Fibroblast of skin of scalp (primary cell): ENCODE measurements around the gene PYCR2.

Source experiments
- DNase-seq: peaks from one replicate; pipeline ENCODE4 v3.0.0-alpha.2; 2013

PYCR2 gene

DNA sequence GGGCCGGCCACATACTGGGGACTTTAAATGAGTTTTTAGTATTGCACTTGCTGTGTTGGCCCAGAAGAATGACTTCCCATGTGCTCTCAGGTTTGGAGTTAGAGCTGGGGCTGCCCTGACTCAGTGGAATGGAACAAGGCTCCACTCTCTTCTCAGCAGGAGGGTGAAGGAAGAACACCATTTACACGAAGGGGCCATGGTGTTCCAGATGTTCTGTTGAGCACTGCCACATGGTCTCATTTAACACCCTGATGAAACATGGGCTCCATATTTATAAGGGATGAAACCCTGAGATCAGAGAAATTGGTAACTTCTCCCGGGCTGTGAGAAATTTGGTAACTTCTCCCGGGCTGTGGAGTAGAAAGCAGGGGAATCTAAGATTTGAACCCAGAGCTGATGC lies 5.8 kb downstream of the PYCR2 start:
- peak; percentile 42 for DNase-seq

DNA sequence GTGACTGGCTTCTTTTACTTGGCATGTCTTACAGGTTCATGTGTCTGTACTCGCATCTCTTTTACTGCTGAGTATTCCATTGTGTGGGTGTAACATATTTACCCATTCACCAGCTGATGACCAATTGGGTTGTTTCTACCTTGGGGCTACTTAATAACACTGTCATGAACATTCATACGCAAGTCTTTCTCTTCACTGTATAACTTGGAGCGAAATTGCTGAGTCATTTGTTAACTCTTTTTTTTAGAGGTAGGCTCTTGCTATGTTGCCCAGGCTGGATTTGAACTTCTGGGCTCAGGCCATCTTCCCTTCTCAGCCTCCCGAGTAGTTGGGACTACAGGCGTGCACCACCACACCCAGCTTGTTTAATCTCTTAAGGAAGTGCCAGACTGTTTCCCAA lies 6.5 kb downstream of the PYCR2 start:
- no peak for DNase-seq

DNA sequence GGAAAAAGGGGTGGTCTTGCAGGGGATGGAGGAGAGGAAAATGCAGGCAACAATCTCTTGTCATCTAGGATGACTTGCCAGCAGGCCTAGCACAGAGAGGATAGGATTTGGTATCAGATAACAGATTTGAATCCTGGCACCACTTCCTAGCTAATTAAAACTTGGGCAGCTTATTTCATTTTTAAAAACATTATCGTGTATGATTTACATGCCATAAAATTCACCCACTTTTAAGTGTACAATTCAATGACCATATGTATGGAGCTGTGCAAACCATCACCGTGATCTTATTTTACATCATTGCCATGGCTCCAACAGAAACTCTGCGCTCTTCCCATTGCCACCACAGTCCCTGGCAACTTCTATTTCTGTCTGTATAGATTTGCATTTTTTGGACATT lies 6.9 kb downstream of the PYCR2 start:
- no peak for DNase-seq

DNA sequence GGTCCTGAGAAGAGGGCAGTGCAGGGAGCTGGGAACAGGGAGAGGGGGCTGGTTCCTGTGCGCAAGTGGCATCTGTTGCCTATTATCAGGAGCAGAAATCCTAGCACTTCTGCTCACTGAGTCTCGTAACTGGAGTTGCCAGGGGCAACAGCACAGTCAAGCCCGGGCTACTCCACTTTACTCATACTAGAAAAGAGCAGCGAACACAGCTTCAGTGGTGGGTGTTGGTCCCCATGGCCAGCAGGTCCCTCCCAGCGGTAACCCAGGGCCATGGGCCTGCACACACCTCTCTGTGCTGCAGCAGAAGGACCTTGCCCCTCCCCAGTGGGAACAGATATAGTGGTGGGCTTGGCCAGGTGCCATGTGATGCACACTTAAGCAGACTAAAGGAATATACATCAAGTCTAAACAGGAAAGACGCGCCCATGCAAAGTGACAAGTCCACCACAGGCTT lies 8.5 kb downstream of the PYCR2 start:
- peak; percentile 14 for DNase-seq

DNA sequence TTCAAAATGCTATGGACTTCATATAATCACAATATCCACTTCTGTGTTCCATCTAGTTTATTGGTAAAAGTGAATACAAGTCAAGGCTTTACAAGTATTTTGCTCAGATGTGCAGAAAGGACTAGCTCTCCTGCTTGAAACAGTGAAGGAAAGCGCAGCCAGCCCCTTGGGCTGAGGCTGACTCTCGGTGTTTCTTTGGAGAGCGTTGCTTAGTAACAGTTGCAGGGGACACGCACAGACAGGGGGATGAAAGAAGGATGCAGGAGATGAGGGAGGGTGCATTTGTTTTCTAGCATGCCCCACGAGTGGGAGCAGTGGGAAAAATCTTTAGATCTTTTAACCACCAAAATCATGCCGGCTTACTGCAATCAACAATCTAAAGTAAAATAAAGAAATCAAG lies 9.1 kb downstream of the PYCR2 start:
- no peak for DNase-seq

DNA sequence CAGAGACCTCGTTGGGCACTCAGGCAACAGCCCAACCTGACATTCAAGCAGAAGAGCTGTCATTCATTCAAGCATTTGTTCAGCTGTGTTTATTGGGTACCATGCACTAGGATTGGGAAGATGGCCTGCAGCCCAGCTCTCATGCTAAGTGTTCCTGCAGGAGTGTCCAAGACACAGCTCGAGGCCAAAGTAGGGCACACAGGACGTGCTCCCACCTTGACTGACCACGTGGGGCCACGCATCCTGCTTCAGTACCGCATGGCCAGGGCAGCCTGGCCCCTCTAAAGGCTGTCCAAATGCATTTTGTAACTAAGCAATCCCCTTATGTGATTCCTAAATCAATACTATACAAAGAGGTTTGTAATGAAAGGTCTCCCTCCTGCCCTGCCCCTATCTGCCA lies 9.7 kb downstream of the PYCR2 start:
- DNase-seq = no peak

DNA sequence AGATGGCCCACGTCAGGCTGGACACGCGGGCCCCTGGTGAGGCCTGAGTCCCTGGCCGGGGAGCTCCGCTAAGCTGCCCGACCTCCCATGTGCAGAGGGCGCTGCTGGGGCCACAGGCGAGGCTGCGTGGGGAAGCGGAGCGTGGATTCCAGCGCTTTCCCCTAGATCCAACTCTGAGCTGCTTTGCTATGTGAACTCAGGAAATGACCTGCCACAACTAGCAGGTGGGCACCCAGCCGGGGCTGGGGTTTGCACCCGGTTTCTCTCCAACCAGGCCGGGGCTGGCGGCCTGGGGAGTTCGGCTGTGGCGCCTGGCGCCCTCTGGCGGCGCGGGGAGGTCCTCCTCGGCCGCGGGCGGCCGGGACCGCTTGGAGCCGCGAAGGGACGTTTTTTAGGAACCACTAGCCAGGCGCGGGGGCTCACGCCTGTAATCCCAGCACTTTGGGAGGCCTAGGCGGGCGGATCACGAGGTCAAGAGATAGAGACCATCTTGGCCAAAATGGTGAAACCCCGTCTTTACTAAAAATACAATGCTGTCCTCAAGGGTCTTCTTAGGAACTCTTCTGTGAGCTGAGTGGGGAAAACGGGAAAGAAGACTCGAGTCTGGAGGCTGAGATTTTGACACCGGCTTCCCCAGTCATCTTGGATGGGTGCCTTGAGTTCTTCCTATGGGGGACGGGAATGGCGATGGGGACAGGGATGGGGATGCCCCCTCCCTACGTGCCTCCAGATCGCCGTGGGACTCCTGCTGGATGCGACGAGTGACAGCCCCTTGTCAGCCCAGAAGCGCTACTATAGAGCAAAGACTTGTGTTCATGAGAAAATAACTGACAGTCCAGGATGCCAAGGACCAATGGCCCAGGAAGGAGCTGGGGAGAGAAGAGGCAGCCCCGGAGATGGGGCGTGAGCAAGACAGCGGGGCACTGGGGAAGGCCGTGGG lies 12.6 kb downstream of the PYCR2 start:
- DNase-seq = peak; percentile 43

DNA sequence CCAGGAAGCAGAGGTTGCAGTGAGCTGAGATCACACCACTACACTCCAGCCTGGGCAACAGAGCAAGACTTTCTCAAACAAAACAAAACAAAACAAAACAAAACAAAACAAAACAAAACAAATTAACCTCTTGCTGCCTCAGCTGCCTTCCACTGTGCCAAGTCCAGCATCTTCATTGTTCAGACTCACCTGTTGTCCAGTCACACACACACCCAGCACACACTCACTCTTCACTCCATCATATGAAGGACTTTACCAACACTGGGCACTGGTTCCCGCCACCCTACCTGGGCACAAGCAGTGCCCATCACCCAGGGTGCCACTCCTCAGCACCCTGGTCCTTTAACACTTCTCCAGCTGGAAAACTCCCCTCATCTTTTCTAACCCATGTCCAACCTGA lies 14.6 kb downstream of the PYCR2 start:
- no peak for DNase-seq

DNA sequence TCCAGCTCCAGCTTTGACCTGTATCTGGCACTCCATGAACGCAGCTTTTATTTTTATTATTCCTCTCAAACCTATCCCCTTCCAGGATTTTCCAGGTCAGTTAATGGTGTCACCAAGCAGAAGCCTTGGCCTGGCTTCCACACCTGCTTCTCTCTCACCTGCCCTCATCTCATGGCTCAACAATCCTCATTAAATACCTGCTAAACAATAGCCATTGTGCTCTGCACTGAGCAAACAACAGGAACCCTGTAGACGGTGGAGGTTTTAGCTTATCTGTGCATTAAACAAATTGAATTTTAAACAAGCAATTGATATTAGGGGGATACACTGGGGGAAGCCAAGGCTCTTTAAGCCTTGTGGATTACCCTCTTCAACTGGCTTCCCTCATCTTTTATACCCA lies 15.3 kb downstream of the PYCR2 start:
- DNase-seq = no peak

DNA sequence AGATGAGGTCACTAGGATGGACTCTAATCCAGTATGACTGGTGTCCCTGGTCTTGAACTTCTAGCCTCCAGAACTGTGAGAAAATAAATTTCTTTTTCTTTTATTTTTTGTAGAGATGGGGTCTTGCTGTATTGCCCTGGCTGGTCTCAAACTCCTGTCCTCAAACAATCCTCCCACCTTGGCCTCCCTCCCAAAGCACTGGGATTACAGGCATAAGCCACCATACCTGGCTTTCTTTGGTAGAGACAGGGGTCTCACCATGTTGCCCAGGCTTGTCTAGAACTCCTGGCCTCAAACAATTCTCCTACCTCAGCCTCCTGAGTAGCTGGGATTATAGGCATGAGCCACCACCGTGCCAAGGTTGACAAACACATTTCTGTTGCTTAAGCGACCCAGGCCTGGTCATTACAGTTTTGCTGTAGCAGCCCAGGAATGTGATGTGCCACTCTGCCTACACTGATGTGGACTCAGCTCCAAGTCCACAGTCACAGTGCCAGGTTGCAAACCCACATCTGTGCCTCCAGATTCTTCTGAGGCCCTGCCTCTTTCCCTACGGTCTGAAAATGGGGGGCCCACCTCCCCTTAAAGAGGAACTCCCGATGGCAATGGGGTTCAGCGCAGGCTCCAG lies 15.9 kb downstream of the PYCR2 start:
- DNase-seq = no peak

DNA sequence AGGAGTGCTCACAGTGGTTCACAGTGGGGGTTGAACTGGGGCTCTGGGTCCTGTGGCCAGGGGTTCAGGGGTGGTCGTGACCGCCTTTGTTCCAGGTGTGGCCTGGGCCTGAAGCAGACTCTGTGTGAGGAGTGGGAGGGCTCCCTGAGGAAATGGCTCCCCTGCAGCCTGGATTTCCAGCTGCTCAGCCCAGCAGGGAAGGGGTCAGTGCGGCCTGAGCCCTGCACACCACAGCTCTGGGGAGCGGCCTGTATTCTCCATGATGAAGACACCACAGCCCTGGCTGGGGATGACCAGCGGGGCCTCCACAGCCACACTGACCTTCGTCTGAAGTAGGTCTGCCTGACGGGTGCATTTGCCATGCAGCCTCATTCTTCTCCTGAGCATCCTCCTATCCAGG lies 16.7 kb downstream of the PYCR2 start:
- DNase-seq = no peak

DNA sequence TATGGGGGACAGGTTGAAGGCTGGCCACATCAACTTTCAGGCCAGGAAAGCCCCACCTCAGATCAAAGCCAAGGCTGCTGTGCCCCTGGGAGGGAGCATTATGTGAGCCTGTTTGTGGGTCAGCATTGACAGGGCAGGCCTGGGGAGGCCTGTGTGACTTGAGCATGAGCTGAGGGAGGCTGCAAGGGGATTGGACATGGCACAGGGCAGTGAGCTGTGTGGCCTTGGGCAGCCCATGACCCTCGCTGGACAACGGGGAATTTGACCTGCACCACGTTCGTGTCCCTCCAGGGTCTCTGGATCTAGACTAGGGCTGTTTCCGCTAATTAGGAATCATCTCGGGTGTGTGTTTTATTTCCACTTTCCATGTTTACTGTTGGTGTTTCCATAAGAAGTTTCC lies 17.6 kb downstream of the PYCR2 start:
- DNase-seq = no peak

DNA sequence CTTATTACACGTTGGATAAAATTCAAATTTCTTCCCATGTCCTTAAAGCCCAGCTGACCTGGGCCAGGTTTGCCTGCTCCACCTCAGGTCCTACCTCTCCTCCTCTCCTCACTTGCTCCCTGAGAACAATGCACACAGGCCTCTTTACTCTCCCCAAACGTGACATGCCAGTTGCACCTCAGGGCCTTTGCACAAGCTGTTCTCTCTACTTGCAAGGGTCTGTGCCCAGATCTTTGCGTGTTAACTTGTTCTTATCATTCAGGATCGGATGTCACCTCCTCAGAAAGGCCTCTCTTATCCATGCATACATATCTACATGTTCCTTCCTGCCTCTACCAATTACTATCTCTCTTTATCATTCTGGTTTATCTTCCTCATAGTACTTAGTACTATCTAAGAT lies 20.4 kb downstream of the PYCR2 start:
- no peak for DNase-seq

DNA sequence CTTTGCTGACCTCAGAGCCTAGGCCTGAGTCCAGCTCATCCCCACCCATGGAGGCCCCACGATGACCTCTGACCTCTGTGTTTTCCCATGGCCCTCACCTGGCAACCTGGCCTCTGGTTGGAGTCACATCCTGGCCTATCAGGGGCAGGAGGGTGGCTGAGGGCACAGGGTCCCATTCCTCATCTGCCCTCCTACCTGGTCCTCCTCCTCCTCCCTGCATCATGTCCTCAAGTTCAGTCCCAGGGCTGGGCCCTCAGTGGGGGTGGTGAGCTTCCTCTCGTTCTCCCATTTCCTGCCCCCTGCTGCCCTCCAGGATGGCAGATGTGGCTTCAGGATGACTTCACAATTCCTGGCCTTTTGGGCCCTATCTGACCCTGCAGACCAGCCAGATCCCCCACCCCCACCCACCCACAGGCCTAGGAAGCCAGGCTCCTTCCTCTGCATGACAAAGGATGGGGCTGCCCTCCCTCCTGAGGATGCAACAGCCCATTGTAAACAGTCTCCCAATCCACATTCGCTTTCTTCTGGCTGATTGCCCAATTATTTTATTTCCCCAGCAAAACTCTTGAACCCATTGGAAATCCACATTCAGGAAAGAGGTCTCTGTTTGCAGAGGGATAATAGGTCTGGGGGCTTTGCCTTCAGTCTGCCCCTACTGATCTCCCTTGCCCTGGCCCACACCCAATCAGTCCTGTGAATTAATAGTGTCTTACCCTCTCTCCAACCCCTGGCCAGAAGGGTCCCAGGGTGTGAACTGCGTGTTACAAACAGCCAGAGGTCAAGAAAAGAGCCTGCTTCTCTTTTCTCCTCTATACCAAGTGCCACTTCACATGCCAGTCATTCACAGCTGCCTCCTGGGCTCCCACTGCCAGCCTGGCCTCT lies 24.8 kb downstream of the PYCR2 start:
- no peak for DNase-seq

DNA sequence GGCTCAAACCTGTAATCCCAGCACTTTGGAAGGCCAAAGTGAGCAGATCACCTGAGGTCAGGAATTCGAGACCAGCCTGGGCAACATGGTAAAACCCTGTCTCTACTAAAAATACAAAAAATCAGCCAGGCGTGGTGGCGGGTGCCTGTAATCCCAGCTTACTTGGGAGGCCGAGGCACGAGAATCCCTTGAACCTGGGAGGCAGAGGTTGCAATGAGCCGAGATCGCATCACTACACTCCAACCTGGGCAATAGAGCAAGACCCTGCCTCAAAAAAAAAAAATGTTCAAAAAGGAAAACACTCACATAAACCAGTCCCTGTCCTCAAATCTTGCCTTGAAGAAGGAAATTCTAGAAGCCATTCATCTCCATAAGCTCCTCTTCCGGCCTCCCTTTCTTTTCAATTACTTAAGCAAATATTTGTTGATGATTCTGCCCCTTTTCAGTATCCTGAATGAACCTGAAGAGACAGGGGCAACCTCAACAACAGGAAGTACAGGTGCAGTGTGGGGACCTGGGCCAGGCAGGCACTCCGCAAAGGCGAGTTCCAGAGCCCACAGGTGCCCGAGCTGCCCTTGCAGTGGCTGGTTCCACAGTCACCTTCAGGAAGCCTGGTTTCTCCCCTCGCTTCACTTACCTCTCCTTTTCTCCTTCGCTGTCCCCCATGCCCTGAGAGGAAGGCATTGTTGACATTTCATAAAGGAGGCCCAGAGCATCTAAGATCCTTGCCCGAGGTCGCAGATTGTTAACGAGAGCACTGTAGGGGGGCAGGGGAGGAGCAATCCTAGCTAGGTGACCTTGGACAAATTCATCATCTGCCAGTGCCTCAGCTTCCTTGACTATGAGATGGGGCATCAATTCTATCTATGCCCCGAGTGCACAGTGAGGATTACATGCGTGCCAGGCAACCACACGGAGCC lies 26.2 kb downstream of the PYCR2 start:
- no peak for DNase-seq

DNA sequence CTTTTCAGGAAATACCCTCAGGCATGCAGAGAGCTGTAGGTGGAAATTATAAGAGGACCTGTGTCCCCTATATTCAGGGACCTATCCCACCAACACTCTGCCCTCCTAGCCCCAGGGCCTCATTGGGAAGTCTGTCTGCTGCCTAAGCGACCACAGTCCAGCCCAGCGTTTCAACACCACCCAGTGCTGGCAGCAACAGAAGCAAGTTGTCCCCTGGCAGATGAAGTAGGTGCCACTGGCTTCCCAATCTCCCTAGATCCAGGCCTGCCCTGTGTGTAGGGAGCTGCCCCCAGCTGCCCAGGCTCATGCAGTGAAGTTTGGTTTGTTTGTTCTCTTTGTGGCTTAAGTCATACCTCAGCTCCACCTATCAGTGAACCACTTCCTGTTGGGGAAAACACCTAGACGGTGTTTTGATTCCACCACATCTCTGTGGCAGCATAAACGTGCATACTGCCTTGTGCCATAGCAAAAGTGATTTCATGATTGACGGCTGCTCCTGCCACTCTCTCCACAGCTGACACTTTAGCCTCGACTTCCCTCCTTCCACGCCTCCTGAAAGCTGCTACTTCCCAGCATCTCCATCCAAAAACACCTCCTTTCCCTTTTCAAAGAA lies 27.0 kb downstream of the PYCR2 start:
- DNase-seq = no peak

DNA sequence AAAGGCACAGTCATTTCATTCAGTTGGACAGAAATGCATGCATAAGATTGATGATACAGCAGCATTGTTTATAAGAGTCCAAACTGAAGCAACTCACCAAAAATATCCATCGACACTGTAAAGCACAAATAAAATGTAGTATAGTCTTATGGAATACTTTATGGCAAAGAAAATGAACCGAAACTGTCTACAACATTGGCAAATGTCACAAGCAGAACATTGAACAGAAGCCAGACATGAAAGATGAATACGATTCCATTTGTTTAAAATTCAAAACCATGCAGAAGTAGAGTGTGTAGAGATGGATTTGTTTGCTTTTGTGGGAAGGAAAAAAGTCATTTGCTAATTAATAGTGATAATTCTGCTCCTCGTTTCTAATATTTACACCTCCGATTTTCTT lies 27.6 kb downstream of the PYCR2 start:
- DNase-seq = no peak

DNA sequence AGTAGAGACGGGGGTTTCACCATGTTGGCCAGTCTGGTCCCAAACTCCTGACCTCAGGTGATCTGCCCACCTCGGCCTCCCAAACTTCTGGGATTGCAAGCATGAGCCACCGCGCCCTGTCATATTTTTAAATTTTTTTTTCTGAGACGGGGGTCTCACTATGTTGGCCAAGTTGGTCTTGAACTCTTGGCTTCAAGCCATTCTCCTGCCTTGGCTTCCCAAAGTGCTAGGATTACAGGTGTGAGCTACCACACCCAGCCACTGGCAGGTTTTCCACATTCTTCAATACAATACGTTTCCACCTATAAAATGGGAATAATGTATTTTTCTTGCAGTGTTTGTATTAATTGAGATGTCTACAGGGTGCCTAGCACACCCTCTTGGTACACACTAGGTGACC lies 31.7 kb downstream of the PYCR2 start:
- no peak for DNase-seq

DNA sequence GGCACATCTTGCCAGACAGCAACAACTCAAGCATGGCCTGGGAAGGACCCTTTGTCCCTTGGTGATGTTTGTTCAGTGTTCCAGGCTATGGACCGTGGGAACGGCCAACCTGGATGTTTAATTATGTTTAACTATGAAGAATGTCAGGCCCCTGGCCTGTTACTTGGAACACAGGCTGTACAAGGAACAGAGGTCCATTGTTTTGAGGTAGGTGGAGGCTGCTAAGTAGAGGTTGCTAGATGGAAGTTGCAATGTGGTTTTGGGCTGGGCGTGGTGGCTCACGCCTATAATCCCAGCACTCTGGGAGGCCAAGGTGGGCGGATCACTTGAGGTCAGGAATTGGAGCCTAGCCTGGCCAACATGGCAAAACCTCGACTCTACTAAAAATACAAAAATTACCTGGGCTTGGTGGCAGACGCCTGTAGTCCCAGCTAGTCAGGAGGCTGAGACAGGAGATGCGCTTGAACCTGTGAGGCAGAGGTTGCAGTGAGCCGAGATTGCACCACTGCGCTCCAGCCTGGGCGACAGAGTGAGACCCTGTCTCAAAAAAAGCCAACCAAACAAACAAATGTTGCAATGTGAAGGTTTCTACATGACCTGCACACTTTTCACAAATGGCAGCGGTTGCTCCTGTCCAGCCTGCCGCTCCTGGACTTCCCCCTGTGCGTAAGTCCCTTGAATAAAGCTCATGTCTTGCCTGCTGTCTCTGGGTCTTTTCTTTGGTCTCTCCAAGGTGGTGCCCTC lies 32.6 kb downstream of the PYCR2 start:
- no peak for DNase-seq

DNA sequence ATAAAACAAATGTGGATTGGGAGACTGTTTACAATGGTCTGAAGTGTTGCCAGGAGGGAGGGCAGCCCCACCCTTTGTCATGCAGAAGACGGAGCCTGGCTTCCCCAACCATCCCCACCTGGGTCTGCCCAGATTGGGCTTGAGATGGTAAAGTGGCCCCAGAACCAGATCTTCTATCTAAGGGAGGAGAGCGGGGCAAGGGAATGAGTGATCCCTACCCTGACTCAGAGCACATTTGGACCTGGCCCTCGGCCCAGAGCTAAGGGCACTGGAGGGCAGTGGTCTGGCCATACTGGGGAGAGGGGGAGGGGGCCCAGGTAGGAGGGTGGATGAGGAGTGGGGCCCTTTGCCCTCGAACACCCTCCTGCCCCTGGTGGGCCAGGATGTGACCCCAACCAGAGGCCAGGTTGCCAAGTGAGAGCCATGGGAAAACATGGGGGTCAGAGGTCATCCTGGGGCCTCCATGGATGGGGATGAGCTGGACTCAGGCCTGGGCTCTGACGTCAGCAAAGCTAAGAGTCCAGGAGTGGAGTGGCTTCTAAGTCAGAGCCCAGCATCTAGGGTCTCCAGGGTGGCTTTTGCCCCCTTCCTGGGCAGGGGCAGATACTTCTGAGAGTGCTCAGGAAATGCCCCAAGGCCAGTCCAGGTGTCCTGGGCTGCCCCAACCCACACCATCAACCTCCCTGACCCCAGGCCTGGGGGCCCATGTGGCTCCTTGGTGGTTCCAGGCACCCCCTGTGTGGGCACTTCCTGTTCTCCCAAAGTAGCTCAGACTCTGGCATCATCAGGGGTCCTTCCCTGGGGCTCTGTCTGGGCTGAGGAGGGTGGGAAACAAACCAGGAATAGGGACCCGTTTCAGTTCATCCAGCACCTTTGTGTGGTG lies 33.5 kb downstream of the PYCR2 start:
- DNase-seq = no peak
